ENCODE results near the gene PLIN1. TPM values are rescaled to one million over a fixed set of nuclear protein-coding genes. Genes with fewer than 3 reads are reported as not detected.
A peak's percentile ranks its signal among the peaks of the same experiment; 100 is the strongest.

Gene PLIN1
- total RNA-seq, 4 donors from 2014 or later: 5.9 to 30.9 (median 15.0) TPM

GRCh38 chr15:89666858-89667705 is 12.1 kb downstream of the PLIN1 start:
- 75 to 80% methylated on average over 11 to 12 of the region's 13 CpGs for WGBS, 2 donors
- H3K4me3 ChIP-seq (ENCODE audit: low read depth, poor library complexity, severe bottlenecking): no peak overlapping the region
- no peak for TF ChIP-seq CTCF (IDR thresholded peaks at IDR 0.05)
- TF ChIP-seq POLR2A (IDR thresholded peaks at IDR 0.05): no peak
- DNase-seq (ENCODE audit: low spot score in 2 of 2): peak in 1 of 2 donors; percentile 84
- intact Hi-C loops (cut with DNase I; ENCODE audit: low total_unique reads): no loop called here

- H3K4me3 ChIP-seq (ENCODE audit: low read depth, poor library complexity, severe bottlenecking): no peak overlapping the region
- 82 to 90% methylated on average over 7 of the region's 8 CpGs for WGBS, 2 donors
- TF ChIP-seq POLR2A (IDR thresholded peaks at IDR 0.05) (no peak), CTCF (IDR thresholded peaks at IDR 0.05) (no peak)
- peak in 1 of 2 donors; percentile 83 for DNase-seq (ENCODE audit: low spot score in 2 of 2)
- intact Hi-C loops (cut with DNase I; ENCODE audit: low total_unique reads): no loop called here
These were observed 12.8 kb downstream of the PLIN1 start for GRCh38 chr15:89666184-89666857.

GRCh38 chr15:89665449-89666181 is 13.6 kb downstream of the PLIN1 start:
- 0 to 6% methylated on average over 11 to 23 of the region's 72 CpGs for WGBS, 2 donors
- TF ChIP-seq CTCF (IDR thresholded peaks at IDR 0.05) (no peak), POLR2A (IDR thresholded peaks at IDR 0.05) (no peak)
- intact Hi-C loops (cut with DNase I; ENCODE audit: low total_unique reads): no loop called here
- peak in 1 of 2 donors; percentile 91 for DNase-seq (ENCODE audit: low spot score in 2 of 2)
- no peak overlapping the region for H3K4me3 ChIP-seq (ENCODE audit: low read depth, poor library complexity, severe bottlenecking)

GRCh38 chr15:89664441-89665350 is 14.5 kb downstream of the PLIN1 start:
- DNase-seq (ENCODE audit: low spot score in 2 of 2): peak in 1 of 2 donors; percentile 54
- intact Hi-C loops (cut with DNase I; ENCODE audit: low total_unique reads): no loop called here
- TF ChIP-seq POLR2A (IDR thresholded peaks at IDR 0.05): no peak
- no peak for TF ChIP-seq CTCF (IDR thresholded peaks at IDR 0.05)
- whole genome bisulfite sequencing, 2 donors: 85 to 88% methylated on average over 13 of the region's 13 CpGs
- no peak overlapping the region for H3K4me3 ChIP-seq (ENCODE audit: low read depth, poor library complexity, severe bottlenecking)

Data from lower leg skin (tissue), 4 donors.